OCI-LY3 (cell line): ENCODE data around the gene C1QTNF3.
"Not testable (repeated sequence)": the region's sequence is repeated elsewhere in the genome, so short reads cannot be mapped to it uniquely, and the experiment has no call there.

Source experiments
- CTCF ChIP-seq: fragments of 200-600, 300-600 bp; sonication (generic); IDR thresholded peaks from 2 replicates; pipeline ENCODE4 v1.5.1; 2014; ENCODE audit warnings: antibody characterized with exemption, low read length, low read depth
- EZH2phosphoT487 ChIP-seq: fragments of 200-600 bp; shearing (Covaris generic); IDR thresholded peaks from 2 replicates; pipeline ENCODE4 v1.6.1; 2018; ENCODE audit warnings: antibody characterized with exemption, mixed run types, low read depth

GRCh38 chr5:34074472-34074871 is 31.5 kb upstream of the C1QTNF3 start:
- not testable (repeated sequence) for TF ChIP-seq EZH2phosphoT487, CTCF
